Measurements from ENCODE around the gene WDFY4.

The WDFY4 gene

GRCh38 chr10:48974510-48975156 lies 290.0 kb downstream of the WDFY4 start:
- no peak overlapping the region for H3K4me3 ChIP-seq (ENCODE audit: low read length in 2 of 2)
- H3K27ac ChIP-seq (ENCODE audit: low read depth in 2 of 2, low read length in 2 of 2): no peak overlapping the region
- no peak overlapping the region for H3K9ac ChIP-seq (ENCODE audit: low read depth in 1 of 2, low read length in 2 of 2)
- no peaks in the 10 kb centered on the region for H3K27me3 ChIP-seq (ENCODE audit: control insufficient read depth in 2 of 2, insufficient read depth in 2 of 2, low read length in 2 of 2)
- peaks cover 0 to 4% of the 10 kb centered on the region in 2 donors for H3K36me3 ChIP-seq (ENCODE audit: control insufficient read depth in 2 of 2, insufficient read depth in 2 of 2, low read length in 2 of 2)
- H3K9me3 ChIP-seq (ENCODE audit: control insufficient read depth in 2 of 2, low read length in 2 of 2): no peaks in the 10 kb centered on the region
- H3K4me1 ChIP-seq (ENCODE audit: control insufficient read depth in 2 of 2, insufficient read depth in 2 of 2, low read length in 2 of 2): no peaks in the 10 kb centered on the region

- no peaks in the 10 kb centered on the region for H3K27me3 ChIP-seq (ENCODE audit: control insufficient read depth in 2 of 2, insufficient read depth in 2 of 2, low read length in 2 of 2)
- no peak overlapping the region for H3K9ac ChIP-seq (ENCODE audit: low read depth in 1 of 2, low read length in 2 of 2)
- peaks cover 0 to 4% of the 10 kb centered on the region in 2 donors for H3K36me3 ChIP-seq (ENCODE audit: control insufficient read depth in 2 of 2, insufficient read depth in 2 of 2, low read length in 2 of 2)
- no peak overlapping the region for H3K27ac ChIP-seq (ENCODE audit: low read depth in 2 of 2, low read length in 2 of 2)
- no peaks in the 10 kb centered on the region for H3K9me3 ChIP-seq (ENCODE audit: control insufficient read depth in 2 of 2, low read length in 2 of 2)
- H3K4me3 ChIP-seq (ENCODE audit: low read length in 2 of 2): no peak overlapping the region
- no peaks in the 10 kb centered on the region for H3K4me1 ChIP-seq (ENCODE audit: control insufficient read depth in 2 of 2, insufficient read depth in 2 of 2, low read length in 2 of 2)
These were observed 291.5 kb downstream of the WDFY4 start for GRCh38 chr10:48976196-48976595.

GRCh38 chr10:48978318-48978717 lies 293.6 kb downstream of the WDFY4 start:
- Histone ChIP-seq H3K9me3 (ENCODE audit: control insufficient read depth in 2 of 2, low read length in 2 of 2) (no peaks in the 10 kb centered on the region), H3K36me3 (ENCODE audit: control insufficient read depth in 2 of 2, insufficient read depth in 2 of 2, low read length in 2 of 2) (peaks cover 0 to 2% of the 10 kb centered on the region in 2 donors), H3K27me3 (ENCODE audit: control insufficient read depth in 2 of 2, insufficient read depth in 2 of 2, low read length in 2 of 2) (no peaks in the 10 kb centered on the region), H3K27ac (ENCODE audit: low read depth in 2 of 2, low read length in 2 of 2) (no peak overlapping the region), H3K4me1 (ENCODE audit: control insufficient read depth in 2 of 2, insufficient read depth in 2 of 2, low read length in 2 of 2) (no peaks in the 10 kb centered on the region), H3K9ac (ENCODE audit: low read depth in 1 of 2, low read length in 2 of 2) (no peak overlapping the region), H3K4me3 (ENCODE audit: low read length in 2 of 2) (no peak overlapping the region)

GRCh38 chr10:48981310-48981907 lies 296.7 kb downstream of the WDFY4 start:
- no peaks in the 10 kb centered on the region for H3K36me3 ChIP-seq (ENCODE audit: control insufficient read depth in 2 of 2, insufficient read depth in 2 of 2, low read length in 2 of 2)
- no peaks in the 10 kb centered on the region for H3K27me3 ChIP-seq (ENCODE audit: control insufficient read depth in 2 of 2, insufficient read depth in 2 of 2, low read length in 2 of 2)
- H3K4me3 ChIP-seq (ENCODE audit: low read length in 2 of 2): no peak overlapping the region

GRCh38 chr10:48982584-48982983 lies 297.9 kb downstream of the WDFY4 start:
- H3K4me1 ChIP-seq (ENCODE audit: control insufficient read depth in 2 of 2, insufficient read depth in 2 of 2, low read length in 2 of 2): no peaks in the 10 kb centered on the region
- no peak overlapping the region for H3K9ac ChIP-seq (ENCODE audit: low read depth in 1 of 2, low read length in 2 of 2)

More at GRCh38 chr10:48981310-48981907, 296.7 kb downstream of the WDFY4 start:
- Histone ChIP-seq H3K4me1 (ENCODE audit: control insufficient read depth in 2 of 2, insufficient read depth in 2 of 2, low read length in 2 of 2) (no peaks in the 10 kb centered on the region), H3K9ac (ENCODE audit: low read depth in 1 of 2, low read length in 2 of 2) (no peak overlapping the region), H3K9me3 (ENCODE audit: control insufficient read depth in 2 of 2, low read length in 2 of 2) (no peaks in the 10 kb centered on the region), H3K27ac (ENCODE audit: low read depth in 2 of 2, low read length in 2 of 2) (no peak overlapping the region)

GRCh38 chr10:48983648-48984351 lies 299.1 kb downstream of the WDFY4 start:
- H3K27me3 ChIP-seq (ENCODE audit: control insufficient read depth in 2 of 2, insufficient read depth in 2 of 2, low read length in 2 of 2): no peaks in the 10 kb centered on the region

More at GRCh38 chr10:48982584-48982983, 297.9 kb downstream of the WDFY4 start:
- Histone ChIP-seq H3K4me3 (ENCODE audit: low read length in 2 of 2) (no peak overlapping the region), H3K36me3 (ENCODE audit: control insufficient read depth in 2 of 2, insufficient read depth in 2 of 2, low read length in 2 of 2) (no peaks in the 10 kb centered on the region), H3K27me3 (ENCODE audit: control insufficient read depth in 2 of 2, insufficient read depth in 2 of 2, low read length in 2 of 2) (no peaks in the 10 kb centered on the region), H3K27ac (ENCODE audit: low read depth in 2 of 2, low read length in 2 of 2) (no peak overlapping the region), H3K9me3 (ENCODE audit: control insufficient read depth in 2 of 2, low read length in 2 of 2) (no peaks in the 10 kb centered on the region)

GRCh38 chr10:48985621-48986158 lies 301.0 kb downstream of the WDFY4 start:
- Histone ChIP-seq H3K27ac (ENCODE audit: low read depth in 2 of 2, low read length in 2 of 2) (no peak overlapping the region), H3K4me3 (ENCODE audit: low read length in 2 of 2) (no peak overlapping the region), H3K4me1 (ENCODE audit: control insufficient read depth in 2 of 2, insufficient read depth in 2 of 2, low read length in 2 of 2) (no peaks in the 10 kb centered on the region)

More at GRCh38 chr10:48983648-48984351, 299.1 kb downstream of the WDFY4 start:
- Histone ChIP-seq H3K9ac (ENCODE audit: low read depth in 1 of 2, low read length in 2 of 2) (no peak overlapping the region), H3K9me3 (ENCODE audit: control insufficient read depth in 2 of 2, low read length in 2 of 2) (no peaks in the 10 kb centered on the region), H3K27ac (ENCODE audit: low read depth in 2 of 2, low read length in 2 of 2) (no peak overlapping the region), H3K36me3 (ENCODE audit: control insufficient read depth in 2 of 2, insufficient read depth in 2 of 2, low read length in 2 of 2) (no peaks in the 10 kb centered on the region), H3K4me1 (ENCODE audit: control insufficient read depth in 2 of 2, insufficient read depth in 2 of 2, low read length in 2 of 2) (no peaks in the 10 kb centered on the region), H3K4me3 (ENCODE audit: low read length in 2 of 2) (no peak overlapping the region)

GRCh38 chr10:48990226-48990625 lies 305.6 kb downstream of the WDFY4 start:
- Histone ChIP-seq H3K4me3 (ENCODE audit: low read length in 2 of 2) (no peak overlapping the region), H3K27me3 (ENCODE audit: control insufficient read depth in 2 of 2, insufficient read depth in 2 of 2, low read length in 2 of 2) (no peaks in the 10 kb centered on the region), H3K4me1 (ENCODE audit: control insufficient read depth in 2 of 2, insufficient read depth in 2 of 2, low read length in 2 of 2) (no peaks in the 10 kb centered on the region), H3K9ac (ENCODE audit: low read depth in 1 of 2, low read length in 2 of 2) (no peak overlapping the region), H3K9me3 (ENCODE audit: control insufficient read depth in 2 of 2, low read length in 2 of 2) (no peaks in the 10 kb centered on the region), H3K36me3 (ENCODE audit: control insufficient read depth in 2 of 2, insufficient read depth in 2 of 2, low read length in 2 of 2) (no peaks in the 10 kb centered on the region), H3K27ac (ENCODE audit: low read depth in 2 of 2, low read length in 2 of 2) (no peak overlapping the region)

More at GRCh38 chr10:48985621-48986158, 301.0 kb downstream of the WDFY4 start:
- Histone ChIP-seq H3K9me3 (ENCODE audit: control insufficient read depth in 2 of 2, low read length in 2 of 2) (no peaks in the 10 kb centered on the region), H3K36me3 (ENCODE audit: control insufficient read depth in 2 of 2, insufficient read depth in 2 of 2, low read length in 2 of 2) (no peaks in the 10 kb centered on the region), H3K27me3 (ENCODE audit: control insufficient read depth in 2 of 2, insufficient read depth in 2 of 2, low read length in 2 of 2) (no peaks in the 10 kb centered on the region), H3K9ac (ENCODE audit: low read depth in 1 of 2, low read length in 2 of 2) (no peak overlapping the region)

- H3K4me3 ChIP-seq (ENCODE audit: low read length in 2 of 2): no peak overlapping the region
- H3K36me3 ChIP-seq (ENCODE audit: control insufficient read depth in 2 of 2, insufficient read depth in 2 of 2, low read length in 2 of 2): no peaks in the 10 kb centered on the region
- H3K27ac ChIP-seq (ENCODE audit: low read depth in 2 of 2, low read length in 2 of 2): no peak overlapping the region
- no peaks in the 10 kb centered on the region for H3K4me1 ChIP-seq (ENCODE audit: control insufficient read depth in 2 of 2, insufficient read depth in 2 of 2, low read length in 2 of 2)
- H3K27me3 ChIP-seq (ENCODE audit: control insufficient read depth in 2 of 2, insufficient read depth in 2 of 2, low read length in 2 of 2): no peaks in the 10 kb centered on the region
- no peak overlapping the region for H3K9ac ChIP-seq (ENCODE audit: low read depth in 1 of 2, low read length in 2 of 2)
- no peaks in the 10 kb centered on the region for H3K9me3 ChIP-seq (ENCODE audit: control insufficient read depth in 2 of 2, low read length in 2 of 2)
These were observed 309.0 kb downstream of the WDFY4 start for GRCh38 chr10:48993627-48994026.

GRCh38 chr10:48996329-48996728 lies 311.7 kb downstream of the WDFY4 start:
- Histone ChIP-seq H3K9ac (ENCODE audit: low read depth in 1 of 2, low read length in 2 of 2) (no peak overlapping the region), H3K4me1 (ENCODE audit: control insufficient read depth in 2 of 2, insufficient read depth in 2 of 2, low read length in 2 of 2) (no peaks in the 10 kb centered on the region), H3K9me3 (ENCODE audit: control insufficient read depth in 2 of 2, low read length in 2 of 2) (no peaks in the 10 kb centered on the region), H3K36me3 (ENCODE audit: control insufficient read depth in 2 of 2, insufficient read depth in 2 of 2, low read length in 2 of 2) (no peaks in the 10 kb centered on the region), H3K4me3 (ENCODE audit: low read length in 2 of 2) (no peak overlapping the region), H3K27me3 (ENCODE audit: control insufficient read depth in 2 of 2, insufficient read depth in 2 of 2, low read length in 2 of 2) (no peaks in the 10 kb centered on the region), H3K27ac (ENCODE audit: low read depth in 2 of 2, low read length in 2 of 2) (no peak overlapping the region)
